ENCODE measurements around the gene PLEKHA8.

GRCh38 chr7:30177186-30177585 is 149.0 kb downstream of the PLEKHA8 start:
- TF ChIP-seq POLR2A (IDR thresholded peaks at IDR 0.05; ENCODE audit: low read length) (no peak), GATA1 (IDR thresholded peaks at IDR 0.05; ENCODE audit: low read depth, low read length) (no peak)
